IMR-90 (cell line): Measurements from ENCODE around the gene ID2. TPM values are rescaled to one million over a fixed set of nuclear protein-coding genes. Genes with fewer than 3 reads are reported as not detected.

Source experiments
- ATAC-seq: fragments of 200-7000 bp; cut with Tn5 transposase; 2 replicates; pipeline ENCODE4 v1.9.1; 2020; ENCODE audit warnings: low read depth, mild to moderate bottlenecking, moderate library complexity
- BruUV-seq: library from RNA; stranded (reverse); fragments of 400-500 nt; replicated peaks from 2 replicates; lab custom pipeline; 2021; lab: Mats Ljungman, UMichigan
- CTCF ChIA-PET: fragments of 300-600 bp; formaldehyde crosslinking; extraction: SDS; loops from one replicate; lab custom pipeline; 2021; ENCODE audit warnings: antibody characterized with exemption; lab: Yijun Ruan, JAX
- POLR2A ChIA-PET: fragments of 300-600 bp; sonication (Branson Sonifier 250); formaldehyde crosslinking; loops from one replicate; lab custom pipeline; 2022; ENCODE audit warnings: antibody characterized with exemption; ENCODE audit not compliant: unreplicated experiment; lab: Charles Lee
- DNase-seq: peaks from one replicate; pipeline ENCODE4 v3.0.0; 2013
- H2AFZ ChIP-seq: replicated peaks from 2 replicates; pipeline ENCODE3; 2013; ENCODE audit warnings: low read length, mild to moderate bottlenecking; ENCODE audit not compliant: poor library complexity
- H2AK5ac ChIP-seq: 2 replicates; pipeline ENCODE4 v1.6.1; 2013; ENCODE audit warnings: low read depth, low read length, inconsistent platforms
- H2AK9ac ChIP-seq: replicated peaks from 2 replicates; pipeline ENCODE3; 2013; ENCODE audit warnings: mild to moderate bottlenecking, low read depth, low read length, moderate library complexity; ENCODE audit not compliant: poor library complexity
- H2BK120ac ChIP-seq: 2 replicates; pipeline ENCODE4 v1.6.1; 2013; ENCODE audit warnings: low read depth, low read length, inconsistent platforms
- H2BK15ac ChIP-seq: 3 replicates; pipeline ENCODE4 v1.6.1; 2013; ENCODE audit warnings: low read depth, low read length, inconsistent platforms
- H2BK20ac ChIP-seq: 2 replicates; pipeline ENCODE4 v1.6.1; 2013; ENCODE audit warnings: low read depth, mild to moderate bottlenecking, inconsistent platforms, low read length, moderate library complexity
- H2BK5ac ChIP-seq: 2 replicates; pipeline ENCODE4 v1.6.1; 2013; ENCODE audit warnings: mild to moderate bottlenecking, low read depth, low read length, inconsistent platforms; ENCODE audit not compliant: poor library complexity, severe bottlenecking
- H3K14ac ChIP-seq: replicated peaks from 2 replicates; pipeline ENCODE4 v1.6.1; 2013; ENCODE audit warnings: low read depth, low read length, inconsistent platforms
- H3K18ac ChIP-seq: 2 replicates; pipeline ENCODE4 v1.6.1; 2013; ENCODE audit warnings: low read depth, low read length, control low read depth
- H3K23ac ChIP-seq: 2 replicates; pipeline ENCODE4 v1.6.1; 2013; ENCODE audit warnings: low read depth, low read length, inconsistent platforms
- H3K27ac ChIP-seq: 2 replicates; pipeline ENCODE4 v1.5.1; 2013; ENCODE audit warnings: mild to moderate bottlenecking, control low read depth, low read length; ENCODE audit not compliant: insufficient read depth
- H3K27me3 ChIP-seq: 2 replicates; pipeline ENCODE4 v1.6.1; 2013; ENCODE audit warnings: low read length; ENCODE audit not compliant: control insufficient read depth, insufficient read depth
- H3K36me3 ChIP-seq: 2 replicates; pipeline ENCODE4 v1.6.1; 2013; ENCODE audit warnings: low read length, mixed read lengths; ENCODE audit not compliant: control insufficient read depth, insufficient read depth
- H3K4ac ChIP-seq: 2 replicates; pipeline ENCODE4 v1.6.1; 2013; ENCODE audit warnings: low read depth, low read length, inconsistent platforms
- H3K4me1 ChIP-seq: 2 replicates; pipeline ENCODE4 v1.6.1; 2013; ENCODE audit warnings: low read length, mixed read lengths; ENCODE audit not compliant: control insufficient read depth, insufficient read depth
- H3K4me2 ChIP-seq: 2 replicates; pipeline ENCODE4 v1.6.1; 2013; ENCODE audit warnings: low read depth, mild to moderate bottlenecking, control low read depth, low read length, moderate library complexity
- H3K4me3 ChIP-seq: 2 replicates; pipeline ENCODE4 v1.5.1; 2013; ENCODE audit warnings: low read depth, mild to moderate bottlenecking, control low read depth, low read length, moderate library complexity; ENCODE audit not compliant: insufficient read depth
- H3K56ac ChIP-seq: 2 replicates; pipeline ENCODE4 v1.6.1; 2013; ENCODE audit warnings: low read length, inconsistent platforms; ENCODE audit not compliant: insufficient read depth; ENCODE audit errors: extremely low read depth
- H3K79me1 ChIP-seq, 2 experiments: 2 replicates each; pipeline ENCODE4 v1.6.1; 2013; ENCODE audit warnings: low read length in 2 of 2, inconsistent platforms in 1 of 2, low read depth in 1 of 2
- H3K9ac ChIP-seq: 2 replicates; pipeline ENCODE4 v1.6.1; 2013; ENCODE audit warnings: low read depth, low read length, control low read depth
- H3K9me1 ChIP-seq: 2 replicates; pipeline ENCODE4 v1.6.1; 2013; ENCODE audit warnings: low read length, inconsistent platforms; ENCODE audit not compliant: insufficient read depth
- H3K9me3 ChIP-seq: 2 replicates; pipeline ENCODE4 v1.6.1; 2013; ENCODE audit warnings: low read length; ENCODE audit not compliant: control insufficient read depth, insufficient read depth
- H4K20me1 ChIP-seq: 2 replicates; pipeline ENCODE4 v1.6.1; 2013; ENCODE audit warnings: low read length, inconsistent platforms; ENCODE audit not compliant: insufficient read depth
- H4K5ac ChIP-seq: 2 replicates; pipeline ENCODE4 v1.6.1; 2013; ENCODE audit warnings: mild to moderate bottlenecking, low read depth, low read length, control low read depth
- H4K8ac ChIP-seq, 2 experiments: 2 replicates each; pipeline ENCODE4 v1.6.1; 2013; ENCODE audit warnings: low read depth in 2 of 2, low read length in 2 of 2, control low read depth in 1 of 2, inconsistent platforms in 1 of 2
- H4K91ac ChIP-seq: 2 replicates; pipeline ENCODE4 v1.6.1; 2013; ENCODE audit warnings: low read depth, low read length, inconsistent platforms; ENCODE audit not compliant: insufficient read depth
- BHLHE40 ChIP-seq: fragments of 150-350 bp; IDR thresholded peaks from 2 replicates; pipeline ENCODE4 v1.6.1; 2016; ENCODE audit warnings: mild to moderate bottlenecking, low read depth, low read length
- CHD1 ChIP-seq: IDR thresholded peaks from 2 replicates; pipeline ENCODE4 v1.6.1; 2012; ENCODE audit warnings: low read depth, low read length, improper control_type of control experiment
- FOS ChIP-seq: fragments of 150-350 bp; IDR thresholded peaks from 2 replicates; pipeline ENCODE4 v1.6.1; 2016; ENCODE audit warnings: low read depth, low read length
- MAFK ChIP-seq: IDR thresholded peaks from 2 replicates; pipeline ENCODE4 v1.6.1; 2012; ENCODE audit warnings: low read depth, low read length, improper control_type of control experiment
- MAZ ChIP-seq: IDR thresholded peaks from 2 replicates; pipeline ENCODE4 v1.6.1; 2012; ENCODE audit warnings: low read depth, mild to moderate bottlenecking, low read length, improper control_type of control experiment, moderate library complexity, borderline replicate concordance
- MXI1 ChIP-seq: IDR thresholded peaks from 2 replicates; pipeline ENCODE4 v1.6.1; 2012; ENCODE audit warnings: low read depth, mild to moderate bottlenecking, low read length, moderate library complexity, borderline replicate concordance
- NFE2L2 ChIP-seq: fragments of 150-350 bp; IDR thresholded peaks from 2 replicates; pipeline ENCODE4 v1.6.1; 2016; ENCODE audit warnings: low read depth, mild to moderate bottlenecking, low read length
- POLR2A ChIP-seq: IDR thresholded peaks from 2 replicates; pipeline ENCODE4 v1.6.1; 2012; ENCODE audit warnings: mild to moderate bottlenecking, low read depth, low read length
- SMC3 ChIP-seq: fragments of 150-350 bp; IDR thresholded peaks from 2 replicates; pipeline ENCODE4 v1.6.1; 2016; ENCODE audit warnings: low read depth, mild to moderate bottlenecking, antibody characterized with exemption, low read length, moderate library complexity
- WGBS, 2 experiments: methylation state at CpG; one replicate each; pipeline versions ENCODE4 v1.1.5 to v1.1.7; 2013; ENCODE audit warnings: missing lambda C conversion rate in 2 of 2; ENCODE audit not compliant: insufficient read length in 1 of 2; ENCODE audit errors: extremely low coverage in 2 of 2; 5-methylcytosine and 5-hydroxymethylcytosine counted together
- dilution Hi-C: fragments of 300-500 bp; cut with HindIII; formaldehyde crosslinking; loops from one replicate; pipeline ENCODE4 v1.14.3; 2018; ENCODE audit warnings: low sequenced_read_pairs; ENCODE audit not compliant: unreplicated experiment
- in situ Hi-C: fragments of 300-500 bp; cut with MboI; formaldehyde crosslinking; loops from 3 replicates; pipeline ENCODE4 v1.14.3; 2019; ENCODE audit warnings: low sequenced_read_pairs, inconsistent platforms, mixed read lengths
- intact Hi-C: fragments of 100-400 bp; cut with micrococcal nuclease; formaldehyde crosslinking; loops from 2 replicates; pipeline ENCODE4 v1.10.0; 2022
- polyA plus RNA-seq, 3 experiments: library from polyadenylated mRNA; depleted of rRNA; stranded (reverse); fragments of >200 nt; gene quantifications; 2 replicates each; pipeline ENCODE4 v1.2.3, GENCODE V29; 2012; ENCODE audit warnings: low replicate concordance in 1 of 3
- total RNA-seq: library from RNA; depleted of rRNA; stranded (reverse); fragments of >200 nt; gene quantifications from 2 replicates; pipeline ENCODE4 v1.2.3, GENCODE V29; 2012
- TF ChIP-seq, protein P1 (sequence below): conservative IDR thresholded peaks from 2 replicates; pipeline ENCODE4 v1.5.1; 2012; ENCODE audit warnings: mild to moderate bottlenecking, low read depth, low read length, improper control_type of control experiment
- TF ChIP-seq, protein P2 (sequence below): fragments of 150-350 bp; IDR thresholded peaks from 2 replicates; pipeline ENCODE4 v1.6.1; 2016; ENCODE audit warnings: low read depth, mild to moderate bottlenecking, low read length, moderate library complexity, borderline replicate concordance

ID2 gene
- total and polyA plus RNA-seq, 2 of the 4 experiments (the other 2 are of a cell fraction), result 264 to 389 TPM

DNA sequence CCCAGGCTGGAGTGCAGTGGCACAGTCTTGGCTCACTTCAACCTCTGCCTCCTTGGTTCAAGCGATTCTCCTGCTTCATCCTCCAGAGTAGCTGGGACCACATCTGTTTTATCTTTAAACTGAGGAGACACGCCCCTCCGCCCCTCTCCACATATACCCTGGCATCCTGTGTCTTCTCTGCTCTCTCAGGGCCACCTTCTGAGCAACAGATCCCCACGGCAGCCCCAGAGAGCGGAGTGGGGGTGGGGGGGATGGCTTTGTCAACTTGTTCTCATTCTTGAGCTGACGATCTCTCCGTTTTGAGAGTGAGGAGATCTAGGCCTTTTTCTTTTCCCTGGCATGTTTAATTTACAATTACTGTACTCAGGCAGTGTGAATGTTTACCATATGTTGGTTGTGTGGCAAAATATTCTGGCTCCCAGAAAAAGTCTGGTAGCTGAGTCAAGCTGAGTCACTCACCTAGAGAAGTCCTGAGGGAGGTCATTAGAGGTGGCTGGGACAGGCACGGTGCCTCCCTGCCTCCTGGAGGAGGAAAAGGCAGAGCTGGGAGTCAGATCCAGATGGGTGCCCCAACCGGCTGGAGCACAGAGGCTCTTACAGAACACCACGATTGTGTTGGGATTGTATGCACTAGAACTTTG lies 19.5 kb upstream of the ID2 start (continued):
- TF ChIP-seq, protein P1, sequence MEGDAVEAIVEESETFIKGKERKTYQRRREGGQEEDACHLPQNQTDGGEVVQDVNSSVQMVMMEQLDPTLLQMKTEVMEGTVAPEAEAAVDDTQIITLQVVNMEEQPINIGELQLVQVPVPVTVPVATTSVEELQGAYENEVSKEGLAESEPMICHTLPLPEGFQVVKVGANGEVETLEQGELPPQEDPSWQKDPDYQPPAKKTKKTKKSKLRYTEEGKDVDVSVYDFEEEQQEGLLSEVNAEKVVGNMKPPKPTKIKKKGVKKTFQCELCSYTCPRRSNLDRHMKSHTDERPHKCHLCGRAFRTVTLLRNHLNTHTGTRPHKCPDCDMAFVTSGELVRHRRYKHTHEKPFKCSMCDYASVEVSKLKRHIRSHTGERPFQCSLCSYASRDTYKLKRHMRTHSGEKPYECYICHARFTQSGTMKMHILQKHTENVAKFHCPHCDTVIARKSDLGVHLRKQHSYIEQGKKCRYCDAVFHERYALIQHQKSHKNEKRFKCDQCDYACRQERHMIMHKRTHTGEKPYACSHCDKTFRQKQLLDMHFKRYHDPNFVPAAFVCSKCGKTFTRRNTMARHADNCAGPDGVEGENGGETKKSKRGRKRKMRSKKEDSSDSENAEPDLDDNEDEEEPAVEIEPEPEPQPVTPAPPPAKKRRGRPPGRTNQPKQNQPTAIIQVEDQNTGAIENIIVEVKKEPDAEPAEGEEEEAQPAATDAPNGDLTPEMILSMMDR, result peak; percentile 40

DNA sequence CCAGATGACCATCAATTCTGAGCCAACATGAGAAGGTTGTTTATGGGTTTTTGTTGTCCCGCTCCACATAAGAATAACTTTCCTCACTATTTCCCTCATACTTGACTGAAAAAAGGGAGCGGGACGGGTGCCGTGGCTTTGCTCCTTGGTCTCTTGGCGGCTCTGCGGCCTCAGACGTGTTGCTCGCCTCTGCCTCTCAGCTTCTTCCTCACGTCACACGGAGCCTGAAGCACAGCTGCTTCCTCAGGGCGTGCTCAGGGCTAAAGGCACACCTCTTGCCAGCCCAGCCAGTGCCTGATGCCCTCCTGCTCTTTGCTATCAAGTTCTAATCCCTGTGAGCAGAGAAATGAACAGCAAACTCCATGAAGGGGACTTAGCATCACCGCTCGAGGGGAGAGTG lies 17.9 kb upstream of the ID2 start:
- peak overlapping the region; percentile 37 for H2BK20ac ChIP-seq
- H3K18ac ChIP-seq, result 0 out of 2 replicates have a peak overlapping the region, but pooled peaks have one; percentile 14
- H3K79me1 ChIP-seq, result no peaks in the 10 kb centered on the region
- H3K9me3 ChIP-seq, result no peaks in the 10 kb centered on the region
- no peak overlapping the region for H3K23ac ChIP-seq
- no peak overlapping the region for H2BK5ac ChIP-seq
- H3K4me3 ChIP-seq, result no peak overlapping the region
- peak overlapping the region; percentile 11 for H2AFZ ChIP-seq
- 91% methylated on average over 5 of the region's 13 CpGs; no CpG with 5 or more reads in 1 of the 2 experiments for WGBS, 2 experiments
- intact Hi-C loops (no loop called here), in situ Hi-C loops (no loop called here), dilution Hi-C loops (no loop called here)
- H3K27me3 ChIP-seq, result no peaks in the 10 kb centered on the region
- peak overlapping the region; percentile 61; the same call in 1 of the 2 replicates for H4K91ac ChIP-seq
- H3K36me3 ChIP-seq, result no peaks in the 10 kb centered on the region
- peak overlapping the region; percentile 35; the same call in 1 of the 2 replicates for H3K4ac ChIP-seq
- no peak for DNase-seq
- no peak overlapping the region for H3K9ac ChIP-seq
- H3K4me2 ChIP-seq, result no peak overlapping the region
- peak overlapping the region; percentile 75 for H2AK9ac ChIP-seq
- H3K9me1 ChIP-seq, result peaks cover 11% of the 10 kb centered on the region; the same call in 1 of the 2 replicates
- no peaks in the 10 kb centered on the region for H4K20me1 ChIP-seq
- H2BK15ac ChIP-seq, result no peak overlapping the region; the same call in 2 of the 3 replicates
- H3K4me1 ChIP-seq, result peaks cover 16% of the 10 kb centered on the region
- H3K14ac ChIP-seq, result no peak overlapping the region
- no peak for ATAC-seq
- no peak overlapping the region for H4K8ac ChIP-seq
- H2BK120ac ChIP-seq, result peak overlapping the region; percentile 52
- no TSS peak for BruUV-seq
- H3K56ac ChIP-seq, result no peak overlapping the region
- ChIA-PET POLR2A (no interaction called here), CTCF (no interaction called here)
- H2AK5ac ChIP-seq, result peak overlapping the region; percentile 82; the same call in 1 of the 2 replicates
- H4K5ac ChIP-seq, result no peak overlapping the region
- no peak overlapping the region for H3K27ac ChIP-seq
- no peak for TF ChIP-seq SMC3
- TF ChIP-seq, protein P1, result no peak
- no peak for TF ChIP-seq MAFK
- TF ChIP-seq NFE2L2, result no peak
- TF ChIP-seq, protein P2, sequence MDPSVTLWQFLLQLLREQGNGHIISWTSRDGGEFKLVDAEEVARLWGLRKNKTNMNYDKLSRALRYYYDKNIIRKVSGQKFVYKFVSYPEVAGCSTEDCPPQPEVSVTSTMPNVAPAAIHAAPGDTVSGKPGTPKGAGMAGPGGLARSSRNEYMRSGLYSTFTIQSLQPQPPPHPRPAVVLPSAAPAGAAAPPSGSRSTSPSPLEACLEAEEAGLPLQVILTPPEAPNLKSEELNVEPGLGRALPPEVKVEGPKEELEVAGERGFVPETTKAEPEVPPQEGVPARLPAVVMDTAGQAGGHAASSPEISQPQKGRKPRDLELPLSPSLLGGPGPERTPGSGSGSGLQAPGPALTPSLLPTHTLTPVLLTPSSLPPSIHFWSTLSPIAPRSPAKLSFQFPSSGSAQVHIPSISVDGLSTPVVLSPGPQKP, result no peak
- no peak for TF ChIP-seq POLR2A
- TF ChIP-seq BHLHE40, result no peak
- no peak for TF ChIP-seq MAZ
- TF ChIP-seq CHD1, result no peak
- no peak for TF ChIP-seq FOS
- TF ChIP-seq MXI1, result no peak
